ENCODE results near the gene CSDE1. TPM values are rescaled to one million over a fixed set of nuclear protein-coding genes. Genes with fewer than 3 reads are reported as not detected.

Gene CSDE1
- total RNA-seq, 1 donor from 2014 or later: 635 TPM

GRCh38 chr1:114690148-114690547, 67.6 kb downstream of the CSDE1 start:
- no peaks in the 10 kb centered on the region for H4K20me1 ChIP-seq (ENCODE audit: insufficient read depth, low read length)
- H3K36me3 ChIP-seq (ENCODE audit: insufficient read depth, low read length): no peaks in the 10 kb centered on the region
- no peak overlapping the region for H2AFZ ChIP-seq (ENCODE audit: low read depth, low read length)
- no peak overlapping the region for H3K4me3 ChIP-seq (ENCODE audit: insufficient read depth, low read depth, low read length)
- no peaks in the 10 kb centered on the region for H3K4me1 ChIP-seq (ENCODE audit: insufficient read depth, low read length)
- no peaks in the 10 kb centered on the region for H3K36me3 Mint-ChIP-seq (ENCODE audit: low read depth, unreplicated experiment)
- no peak for DNase-seq (ENCODE audit: low read depth)
- H3K9ac ChIP-seq (ENCODE audit: low read length): no peak overlapping the region
- no peak overlapping the region for H3K4me2 ChIP-seq (ENCODE audit: low read length)
- no peak overlapping the region for H3K27ac ChIP-seq (ENCODE audit: low read depth, low read length)
- H3K9me3 ChIP-seq (ENCODE audit: insufficient read depth, low read depth, low read length): no peaks in the 10 kb centered on the region
- FAIRE-seq: no peak
- H3K79me2 ChIP-seq (ENCODE audit: insufficient read depth, low read length): no peaks in the 10 kb centered on the region
- peaks cover 24% of the 10 kb centered on the region for H3K27me3 ChIP-seq (ENCODE audit: insufficient read depth, low read length)
- TF ChIP-seq CTCF (IDR thresholded peaks at IDR 0.05; ENCODE audit: insufficient read depth, low read depth, low read length) (no peak), EZH2 (IDR thresholded peaks at IDR 0.05; ENCODE audit: insufficient read depth, low read length) (no peak)
- peaks cover under 1% of the 10 kb centered on the region for H3K4me1 Mint-ChIP-seq (ENCODE audit: low read depth, unreplicated experiment)
- no peaks in the 10 kb centered on the region for H3K9me3 Mint-ChIP-seq (ENCODE audit: unreplicated experiment)
- H3K27ac Mint-ChIP-seq (ENCODE audit: unreplicated experiment): no peak overlapping the region
- H3K4me3 Mint-ChIP-seq (ENCODE audit: unreplicated experiment): no peak overlapping the region
- H3K27me3 Mint-ChIP-seq (ENCODE audit: low read depth, unreplicated experiment): peaks cover 35% of the 10 kb centered on the region

GRCh38 chr1:114688526-114688925, 69.3 kb downstream of the CSDE1 start:
- Mint-ChIP-seq H3K27me3 (ENCODE audit: low read depth, unreplicated experiment) (peaks cover 37% of the 10 kb centered on the region), H3K4me3 (ENCODE audit: unreplicated experiment) (no peak overlapping the region), H3K36me3 (ENCODE audit: low read depth, unreplicated experiment) (no peaks in the 10 kb centered on the region), H3K9me3 (ENCODE audit: unreplicated experiment) (no peaks in the 10 kb centered on the region), H3K4me1 (ENCODE audit: low read depth, unreplicated experiment) (no peaks in the 10 kb centered on the region), H3K27ac (ENCODE audit: unreplicated experiment) (no peak overlapping the region)
- no peaks in the 10 kb centered on the region for H3K36me3 ChIP-seq (ENCODE audit: insufficient read depth, low read length)
- H3K27ac ChIP-seq (ENCODE audit: low read depth, low read length): no peak overlapping the region
- H3K4me3 ChIP-seq (ENCODE audit: insufficient read depth, low read depth, low read length): no peak overlapping the region
- H3K9ac ChIP-seq (ENCODE audit: low read length): no peak overlapping the region
- FAIRE-seq: no peak
- H3K9me3 ChIP-seq (ENCODE audit: insufficient read depth, low read depth, low read length): no peaks in the 10 kb centered on the region
- DNase-seq (ENCODE audit: low read depth): no peak
- TF ChIP-seq EZH2 (IDR thresholded peaks at IDR 0.05; ENCODE audit: insufficient read depth, low read length) (no peak), CTCF (IDR thresholded peaks at IDR 0.05; ENCODE audit: insufficient read depth, low read depth, low read length) (no peak)
- no peaks in the 10 kb centered on the region for H3K79me2 ChIP-seq (ENCODE audit: insufficient read depth, low read length)
- no peaks in the 10 kb centered on the region for H4K20me1 ChIP-seq (ENCODE audit: insufficient read depth, low read length)
- H3K4me1 ChIP-seq (ENCODE audit: insufficient read depth, low read length): no peaks in the 10 kb centered on the region
- no peak overlapping the region for H2AFZ ChIP-seq (ENCODE audit: low read depth, low read length)
- peaks cover 28% of the 10 kb centered on the region for H3K27me3 ChIP-seq (ENCODE audit: insufficient read depth, low read length)
- no peak overlapping the region for H3K4me2 ChIP-seq (ENCODE audit: low read length)

- Mint-ChIP-seq H3K27me3 (ENCODE audit: low read depth, unreplicated experiment) (peaks cover 42% of the 10 kb centered on the region), H3K4me1 (ENCODE audit: low read depth, unreplicated experiment) (no peaks in the 10 kb centered on the region), H3K4me3 (ENCODE audit: unreplicated experiment) (no peak overlapping the region), H3K27ac (ENCODE audit: unreplicated experiment) (no peak overlapping the region), H3K36me3 (ENCODE audit: low read depth, unreplicated experiment) (no peaks in the 10 kb centered on the region), H3K9me3 (ENCODE audit: unreplicated experiment) (no peaks in the 10 kb centered on the region)
- Histone ChIP-seq H4K20me1 (ENCODE audit: insufficient read depth, low read length) (no peaks in the 10 kb centered on the region), H3K4me3 (ENCODE audit: insufficient read depth, low read depth, low read length) (no peak overlapping the region), H3K9me3 (ENCODE audit: insufficient read depth, low read depth, low read length) (no peaks in the 10 kb centered on the region), H3K79me2 (ENCODE audit: insufficient read depth, low read length) (no peaks in the 10 kb centered on the region), H3K27ac (ENCODE audit: low read depth, low read length) (no peak overlapping the region), H3K9ac (ENCODE audit: low read length) (no peak overlapping the region), H3K4me1 (ENCODE audit: insufficient read depth, low read length) (no peaks in the 10 kb centered on the region), H2AFZ (ENCODE audit: low read depth, low read length) (no peak overlapping the region), H3K4me2 (ENCODE audit: low read length) (no peak overlapping the region), H3K36me3 (ENCODE audit: insufficient read depth, low read length) (no peaks in the 10 kb centered on the region), H3K27me3 (ENCODE audit: insufficient read depth, low read length) (peaks cover 28% of the 10 kb centered on the region)
- FAIRE-seq (no peak), DNase-seq (ENCODE audit: low read depth) (no peak)
- TF ChIP-seq EZH2 (IDR thresholded peaks at IDR 0.05; ENCODE audit: insufficient read depth, low read length) (no peak), CTCF (IDR thresholded peaks at IDR 0.05; ENCODE audit: insufficient read depth, low read depth, low read length) (no peak)
Observed at GRCh38 chr1:114685851-114686250, 71.9 kb downstream of the CSDE1 start.

All from astrocyte (in vitro differentiated cells and primary cell).